Glomerular visceral epithelial cell (primary cell): ENCODE data around the gene ZBED1.
"Not testable (repeated sequence)": the region's sequence is repeated elsewhere in the genome, so short reads cannot be mapped to it uniquely, and the experiment has no call there.

Source experiments
- DNase-seq: peaks from one replicate; pipeline ENCODE4 v3.0.0-alpha.2; 2016; ENCODE audit errors: extremely low spot score

ZBED1 gene

GRCh38 chrX:2474963-2475726 lies 25.6 kb downstream of the ZBED1 start:
- DNase-seq, result no peak

DNA sequence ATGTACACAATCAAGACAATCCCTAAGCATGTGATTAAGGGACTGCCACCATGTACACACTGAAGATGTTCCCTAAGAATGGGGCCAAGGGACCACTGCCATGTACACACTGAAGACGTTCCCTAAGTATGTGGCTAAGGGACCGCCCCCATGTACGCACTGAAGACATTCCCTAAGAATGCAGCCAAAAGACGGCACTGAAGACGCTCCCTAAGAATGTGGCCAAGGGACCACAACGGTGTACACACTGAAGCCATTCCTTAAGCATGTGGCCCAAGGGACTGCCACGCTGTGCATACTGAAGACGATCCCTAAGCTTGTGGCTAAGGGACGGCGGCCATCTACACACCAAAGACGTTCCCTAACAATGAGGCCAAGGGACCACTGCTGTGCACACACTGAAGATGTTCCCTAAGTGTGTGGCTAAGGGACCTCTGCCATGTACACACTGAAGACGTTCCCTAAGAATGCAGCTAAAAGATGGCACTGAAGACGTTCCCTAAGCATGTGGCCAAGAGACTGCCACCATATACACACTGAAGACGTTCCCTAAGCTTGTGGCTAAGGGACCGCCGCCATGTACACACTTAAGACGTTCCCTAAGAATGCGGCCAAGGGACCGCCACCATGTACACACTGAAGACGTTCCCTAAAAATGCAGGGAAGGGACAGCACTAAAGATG lies 26.4 kb downstream of the ZBED1 start:
- DNase-seq, result no peak

- not testable (repeated sequence) for DNase-seq
Measured at GRCh38 chrX:2473064-2473463, 27.7 kb downstream of the ZBED1 start.

- DNase-seq, result no peak
Measured at GRCh38 chrX:2471641-2472040, 29.1 kb downstream of the ZBED1 start.

DNA sequence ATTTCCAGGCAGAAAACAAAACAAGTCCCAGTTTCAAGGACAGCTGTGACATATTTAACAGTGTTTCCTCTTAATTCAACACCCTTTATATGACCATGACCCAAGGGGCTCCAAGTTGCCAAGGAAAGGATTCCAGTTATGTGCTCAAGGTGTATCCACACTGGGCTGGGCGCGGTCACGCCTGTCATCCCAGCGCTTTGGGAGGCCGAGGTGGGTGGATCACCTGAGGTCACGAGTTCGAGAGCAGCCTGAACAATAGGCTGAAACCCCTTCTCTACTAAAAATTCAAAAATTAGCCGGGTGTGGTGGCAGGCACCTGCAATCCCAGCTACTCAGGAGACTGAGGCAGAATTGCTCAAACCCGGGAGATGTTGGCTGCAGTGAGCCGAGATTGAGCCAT lies 29.6 kb downstream of the ZBED1 start:
- DNase-seq, result not testable (repeated sequence)

DNA sequence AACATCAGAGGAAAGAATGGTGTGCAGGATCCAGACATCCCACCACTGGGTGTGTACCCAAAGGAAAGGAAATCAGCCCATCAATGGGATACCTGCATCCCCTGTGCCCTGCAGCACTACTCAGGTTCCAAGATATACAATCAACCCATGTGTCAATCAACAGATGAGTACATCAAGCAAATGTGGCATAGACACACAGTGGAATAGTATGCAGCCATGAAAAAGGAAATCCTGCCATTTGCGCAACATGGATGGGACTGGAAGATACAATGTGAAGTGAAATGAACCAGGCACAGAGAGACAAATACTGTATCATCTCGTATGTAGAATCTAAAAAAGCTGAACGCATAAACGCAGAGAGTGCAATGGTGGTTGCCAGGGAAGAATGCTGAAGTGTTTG lies 30.9 kb downstream of the ZBED1 start:
- not testable (repeated sequence) for DNase-seq

DNA sequence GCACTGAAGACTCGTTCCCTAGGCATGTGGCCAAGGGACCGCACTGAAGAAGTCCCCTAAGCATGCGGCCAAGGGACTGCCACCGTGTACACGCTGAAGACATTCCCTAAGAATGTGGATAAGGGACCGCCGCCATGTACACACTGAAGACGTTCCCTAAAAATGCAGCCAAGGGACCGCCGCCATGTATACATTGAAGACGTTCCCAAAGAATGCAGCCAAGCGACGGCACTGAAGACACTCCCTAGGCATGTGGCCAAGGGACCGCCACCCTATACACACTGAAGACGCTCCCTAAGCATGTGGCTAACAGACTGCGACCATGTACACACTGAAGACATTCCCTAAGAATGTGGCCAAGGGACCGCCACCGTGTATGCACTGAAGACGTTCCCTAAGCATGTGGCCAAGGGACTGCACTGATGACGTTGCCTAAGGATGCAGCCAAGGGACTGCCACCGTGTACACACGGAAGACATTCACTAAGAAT lies 31.5 kb downstream of the ZBED1 start:
- no peak for DNase-seq

DNA sequence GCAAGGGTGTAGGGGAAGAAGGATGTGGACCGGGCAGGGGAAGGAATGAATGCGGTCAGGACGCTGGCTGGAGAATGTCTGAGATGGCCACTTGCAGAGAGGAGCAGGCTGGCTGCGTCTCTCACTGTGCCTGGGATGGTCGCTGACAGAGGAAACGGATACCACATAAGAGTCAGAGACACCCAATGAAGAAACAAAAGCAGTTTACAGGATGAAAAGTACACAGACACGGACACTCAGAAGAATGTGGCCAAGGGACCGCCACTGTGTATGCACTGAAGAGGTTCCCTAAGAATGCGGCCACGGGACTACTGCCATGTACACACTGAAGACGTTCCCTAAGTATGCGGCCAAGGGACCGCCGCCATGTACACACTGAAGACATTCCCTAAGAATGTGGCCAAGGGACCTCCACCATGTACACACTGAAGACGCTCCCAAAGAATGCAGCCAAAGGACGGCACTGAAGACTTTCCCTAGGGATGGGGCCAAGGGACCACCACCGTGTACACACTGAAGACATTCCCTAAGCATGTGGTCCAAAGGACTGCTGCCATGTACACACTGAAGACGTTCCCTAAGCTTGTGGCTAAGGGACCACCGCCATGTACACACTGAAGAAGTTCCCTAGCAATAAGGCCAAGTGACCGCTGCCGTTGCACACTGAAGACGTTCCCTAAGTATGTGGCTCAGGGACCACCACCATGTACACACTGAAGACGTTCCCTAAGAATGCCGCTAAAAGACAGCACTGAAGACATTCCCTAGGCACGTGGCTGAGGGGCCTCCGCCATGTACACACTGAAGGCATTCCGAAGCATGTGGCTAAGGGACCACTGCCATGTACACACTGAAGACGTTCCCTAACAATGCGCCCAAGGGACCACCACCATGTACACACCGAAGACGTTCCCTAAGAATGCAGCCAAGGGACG lies 32.2 kb downstream of the ZBED1 start:
- DNase-seq, result no peak

DNA sequence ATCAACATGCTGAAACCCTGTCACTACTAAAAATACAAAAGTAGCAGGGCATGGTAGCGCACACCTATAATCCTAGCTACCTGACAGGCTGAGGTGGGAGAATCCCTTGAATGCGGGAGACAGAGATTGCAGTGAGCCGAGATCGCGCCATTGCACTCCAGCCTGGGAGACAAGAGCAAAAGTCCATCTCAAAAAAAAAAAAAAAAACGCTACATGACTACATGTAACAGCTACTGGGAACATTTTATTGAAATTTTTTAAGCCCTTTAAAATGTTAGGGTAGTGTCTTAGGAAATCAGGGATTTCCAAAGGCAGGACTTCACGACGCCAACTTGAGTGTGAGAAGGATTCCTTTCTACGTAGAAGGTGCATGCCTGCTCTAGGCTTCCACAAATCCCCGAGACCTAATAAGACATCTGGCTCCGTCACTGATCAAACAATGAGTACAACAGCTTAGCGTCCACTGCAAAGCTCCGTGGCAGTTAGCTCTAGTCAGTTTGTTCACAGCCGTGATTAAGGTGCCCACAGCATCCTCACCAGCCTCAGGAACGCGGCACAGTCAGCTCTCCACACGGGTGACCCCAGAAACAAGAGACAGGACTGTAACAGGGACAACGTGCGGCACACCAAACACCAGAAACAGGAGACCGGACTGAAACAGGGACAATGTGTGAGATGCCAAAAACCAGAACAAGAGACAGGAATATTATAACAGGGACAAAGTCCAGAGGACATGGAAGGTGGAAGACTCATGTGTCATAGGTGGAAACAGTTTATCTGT lies 33.7 kb downstream of the ZBED1 start:
- no peak for DNase-seq

GRCh38 chrX:2464677-2465166 lies 36.1 kb downstream of the ZBED1 start:
- DNase-seq, result no peak

GRCh38 chrX:2463973-2464676 lies 36.7 kb downstream of the ZBED1 start:
- no peak for DNase-seq

DNA sequence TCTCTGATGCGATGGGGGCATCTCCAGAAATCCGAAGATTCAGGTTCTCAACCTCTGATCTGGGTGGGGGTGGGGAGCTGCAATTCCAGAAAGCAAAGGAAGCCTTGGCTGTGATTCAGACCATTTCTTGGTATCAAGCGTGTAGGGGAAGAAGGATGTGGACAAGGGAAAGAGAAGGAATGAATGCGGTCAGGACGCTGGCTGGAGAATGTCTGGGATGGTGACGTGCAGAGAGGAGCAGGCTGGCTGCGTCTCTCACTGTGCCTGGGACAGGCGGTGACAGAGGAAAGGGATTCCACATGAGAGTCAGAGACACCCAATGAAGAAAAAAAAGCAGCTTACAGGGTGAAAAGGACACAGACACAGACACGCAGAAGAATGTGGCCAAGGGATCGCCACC lies 37.3 kb downstream of the ZBED1 start:
- DNase-seq, result not testable (repeated sequence)

DNA sequence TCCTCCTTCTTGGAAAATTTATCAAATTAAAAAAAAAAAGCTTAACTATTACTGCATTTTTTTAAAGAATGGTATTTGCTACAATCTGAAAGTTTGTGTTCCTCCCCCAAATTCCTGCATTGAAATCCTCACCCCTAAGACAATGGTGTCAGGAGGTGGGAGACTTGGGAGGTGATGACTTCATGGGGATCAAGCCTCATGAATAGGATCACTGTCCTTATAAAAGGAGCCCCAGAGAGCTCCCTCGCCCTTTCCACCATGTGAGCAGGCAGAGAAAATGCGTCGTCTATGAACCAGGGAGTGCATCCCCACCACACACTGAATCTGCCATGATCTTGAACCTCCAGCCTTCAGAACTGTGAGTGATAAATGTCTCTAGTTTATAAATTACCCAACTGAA lies 38.0 kb downstream of the ZBED1 start:
- DNase-seq, result no peak

DNA sequence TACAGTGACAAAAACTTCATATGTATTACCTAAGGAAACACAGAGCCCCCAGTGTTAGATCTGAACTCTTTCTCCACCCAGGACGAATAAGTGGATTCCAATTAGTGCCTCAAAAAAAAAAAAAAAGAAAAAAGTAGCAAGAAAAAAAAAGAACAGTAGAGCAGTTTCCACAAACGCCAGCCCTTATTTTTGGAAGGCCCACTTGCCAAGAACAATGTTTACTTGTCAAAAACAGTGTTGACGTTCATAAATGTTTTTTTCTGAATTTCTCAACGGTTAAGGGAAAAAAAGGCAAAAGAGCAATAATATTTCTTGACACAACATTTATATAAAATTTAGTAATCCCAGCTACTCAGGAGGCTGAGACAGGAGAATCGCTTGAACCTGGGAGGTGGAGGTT lies 38.7 kb downstream of the ZBED1 start:
- no peak for DNase-seq

GRCh38 chrX:2461711-2462016 lies 39.1 kb downstream of the ZBED1 start:
- no peak for DNase-seq

DNA sequence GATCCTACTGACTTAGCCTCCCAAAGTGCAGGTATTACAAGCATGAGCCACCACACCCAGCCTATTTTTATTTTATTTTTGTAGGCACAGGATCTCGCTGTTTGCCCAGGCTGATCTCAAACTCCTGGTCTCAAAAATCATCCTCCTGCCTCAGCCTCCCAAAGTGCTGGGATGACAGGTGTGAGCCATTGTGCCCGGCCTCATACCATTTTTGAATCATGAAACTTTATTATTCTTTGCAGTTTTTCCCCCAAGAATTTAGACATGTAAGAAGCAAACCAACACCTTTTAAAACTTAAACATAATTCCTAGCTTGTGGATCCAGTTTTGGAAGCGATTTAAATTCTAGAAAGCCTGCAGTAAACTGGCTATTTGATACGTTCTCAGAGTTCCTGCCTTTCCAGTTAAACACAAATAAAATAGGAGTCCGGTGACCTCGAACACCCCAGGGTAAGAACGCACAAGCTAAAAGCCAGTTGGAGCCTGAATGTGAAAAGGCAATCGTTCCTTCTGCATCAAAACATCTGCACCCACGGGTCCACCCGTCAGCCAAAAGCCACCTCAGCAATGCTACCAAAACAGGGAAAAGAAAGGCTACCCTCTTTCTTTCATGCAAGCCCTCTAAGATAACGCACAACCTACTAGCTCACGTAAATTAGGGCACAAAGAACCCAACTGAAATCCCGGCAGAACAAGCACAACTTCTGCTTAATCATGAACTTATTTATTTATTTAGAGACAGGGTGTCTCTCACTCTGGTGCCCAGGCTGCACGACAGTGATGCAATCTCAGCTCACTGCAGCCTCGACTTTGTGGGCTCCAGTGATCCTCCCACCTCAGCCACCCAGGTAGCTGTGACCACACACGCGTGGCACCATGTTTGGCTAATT lies 39.7 kb downstream of the ZBED1 start:
- DNase-seq, result not testable (repeated sequence)

GRCh38 chrX:2460048-2460447 lies 40.7 kb downstream of the ZBED1 start:
- not testable (repeated sequence) for DNase-seq

DNA sequence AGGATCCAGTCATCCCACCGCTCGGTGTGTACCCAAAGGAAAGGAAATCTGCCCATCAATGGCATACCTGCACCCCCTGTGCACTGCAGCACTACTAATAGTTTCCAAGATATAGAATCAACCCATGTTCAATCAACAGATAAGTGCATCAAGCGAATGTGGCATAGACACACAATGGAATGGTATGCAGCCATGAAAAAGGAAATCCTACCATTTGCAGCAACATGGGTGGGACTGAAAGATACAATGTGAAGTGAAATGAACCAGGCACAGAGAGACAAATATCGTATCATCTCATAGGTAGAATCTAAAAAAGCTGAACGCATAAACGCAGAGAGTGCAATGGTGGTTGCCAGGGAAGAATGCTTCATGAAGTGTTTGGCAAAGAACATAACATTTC lies 42.5 kb downstream of the ZBED1 start:
- no peak for DNase-seq

- DNase-seq, result no peak
Measured at GRCh38 chrX:2457289-2458133, 43.3 kb downstream of the ZBED1 start.
